GM12891 (cell line): Measurements from ENCODE around the gene SLC44A3.

Source experiments
- DNase-seq: peaks from one replicate; pipeline ENCODE4 v3.0.0; 2011; ENCODE audit warnings: low spot score; ENCODE audit not compliant: insufficient read length
- FAIRE-seq: peaks from 2 replicates; lab custom pipeline; 2011; peaks lifted over from hg19 to GRCh38; lab: Jason Lieb, UNC
- PAX5 ChIP-seq: IDR thresholded peaks from 2 replicates; pipeline ENCODE4 v1.6.1; 2011; ENCODE audit warnings: low read length, moderate library complexity, mild to moderate bottlenecking; ENCODE audit not compliant: insufficient read depth, severe bottlenecking
- POLR2A ChIP-seq: IDR thresholded peaks from 2 replicates; pipeline ENCODE4 v1.6.1; 2011; ENCODE audit warnings: low read depth, low read length, control low read depth
- POLR2AphosphoS5 ChIP-seq: IDR thresholded peaks from 2 replicates; pipeline ENCODE4 v1.6.1; 2011; ENCODE audit warnings: low read depth, low read length, control low read depth
- POU2F2 ChIP-seq: IDR thresholded peaks from 2 replicates; pipeline ENCODE4 v1.6.1; 2011; ENCODE audit warnings: low read depth, mild to moderate bottlenecking, control low read depth, low read length, moderate library complexity
- SPI1 ChIP-seq: IDR thresholded peaks from 2 replicates; pipeline ENCODE4 v1.6.1; 2011; ENCODE audit warnings: low read depth, low read length, control low read depth
- TAF1 ChIP-seq: IDR thresholded peaks from 2 replicates; pipeline ENCODE4 v1.6.1; 2011; ENCODE audit warnings: low read depth, low read length, control low read depth

The SLC44A3 gene

DNA sequence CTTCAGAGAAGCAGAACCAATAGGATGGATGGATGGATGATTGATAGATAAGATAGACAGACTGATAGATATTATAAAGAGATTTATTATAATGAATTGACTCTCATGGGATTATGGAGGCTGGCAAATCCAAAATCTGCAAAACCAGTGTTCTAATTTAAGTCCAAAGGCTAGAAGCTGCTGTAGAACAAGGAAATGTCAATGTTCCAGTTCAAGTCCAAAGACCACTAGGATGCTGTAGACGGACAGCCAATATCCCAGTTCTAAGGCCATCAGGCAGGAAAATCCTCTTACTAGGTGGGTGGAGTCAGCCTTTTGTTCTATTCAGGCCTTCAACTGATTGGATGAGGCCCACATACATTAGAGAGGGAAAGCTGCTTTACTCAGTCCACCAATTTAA lies 4.1 kb upstream of the SLC44A3 start:
- no peak for TF ChIP-seq POLR2AphosphoS5
- TF ChIP-seq SPI1 = no peak
- TF ChIP-seq POLR2A = no peak
- TF ChIP-seq PAX5 = no peak
- TF ChIP-seq POU2F2 = no peak
- no peak for TF ChIP-seq TAF1
- DNase-seq (no peak), FAIRE-seq (no peak)

DNA sequence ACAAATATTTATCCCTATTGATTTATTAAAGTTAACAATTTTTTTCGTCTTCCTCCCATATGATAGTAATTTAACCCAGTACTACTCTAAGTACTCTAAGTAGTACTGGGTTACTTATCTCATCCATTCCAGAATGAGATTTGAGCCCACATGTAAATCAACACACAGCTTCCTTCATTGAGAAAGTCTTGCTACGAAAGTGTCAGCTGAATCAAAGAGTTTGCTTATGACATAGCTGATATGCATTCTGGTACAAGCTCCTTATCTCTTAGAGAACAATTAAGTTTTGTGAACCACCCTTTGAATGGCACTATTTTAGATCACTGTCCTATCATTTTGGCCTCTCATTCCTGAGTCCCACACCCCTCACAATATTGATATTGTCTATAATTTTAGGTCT lies 2.4 kb upstream of the SLC44A3 start:
- FAIRE-seq (no peak), DNase-seq (no peak)

DNA sequence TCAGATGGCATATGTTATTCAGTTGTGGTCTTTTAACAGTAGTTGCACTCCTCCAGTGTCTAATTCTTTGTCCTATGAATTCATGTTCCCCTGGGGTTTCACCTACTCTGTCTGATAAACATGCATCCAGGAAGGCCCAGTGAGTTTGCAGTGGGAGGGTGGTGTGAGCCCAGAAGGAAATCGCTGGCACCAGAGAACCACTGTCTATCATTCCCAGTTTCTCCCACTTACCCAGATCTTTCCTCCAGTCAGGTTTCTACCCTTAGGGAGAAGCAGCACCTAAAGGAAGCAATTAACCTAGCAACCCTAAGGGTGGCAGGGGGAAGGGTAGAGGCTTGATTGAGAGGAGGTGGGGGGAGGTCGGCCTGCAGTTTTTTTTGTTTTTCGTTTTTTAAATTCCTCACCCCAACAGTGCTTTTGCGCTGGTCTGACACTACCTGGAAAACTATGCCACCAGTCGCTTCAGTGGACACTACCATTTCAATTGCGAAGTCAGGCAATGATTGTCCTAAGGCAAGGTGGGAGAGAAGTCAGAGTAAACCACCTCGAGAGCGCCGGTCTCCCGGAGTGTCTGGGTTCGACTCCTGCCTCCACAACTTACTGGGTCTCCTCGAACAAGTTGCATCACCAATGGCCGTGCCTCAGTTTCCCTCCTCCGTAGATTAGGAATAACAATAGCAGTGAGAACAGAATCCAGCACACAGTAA lies 766 bp upstream of the SLC44A3 start:
- DNase-seq (no peak), FAIRE-seq (no peak)
- no peak for TF ChIP-seq POLR2AphosphoS5
- TF ChIP-seq SPI1 = no peak
- TF ChIP-seq TAF1 = no peak
- no peak for TF ChIP-seq POU2F2
- TF ChIP-seq PAX5 = no peak
- no peak for TF ChIP-seq POLR2A

More for the DNA sequence above, 2.4 kb upstream of the SLC44A3 start:
- TF ChIP-seq SPI1 (no peak), POU2F2 (no peak), POLR2A (no peak), POLR2AphosphoS5 (no peak), PAX5 (no peak), TAF1 (no peak)

DNA sequence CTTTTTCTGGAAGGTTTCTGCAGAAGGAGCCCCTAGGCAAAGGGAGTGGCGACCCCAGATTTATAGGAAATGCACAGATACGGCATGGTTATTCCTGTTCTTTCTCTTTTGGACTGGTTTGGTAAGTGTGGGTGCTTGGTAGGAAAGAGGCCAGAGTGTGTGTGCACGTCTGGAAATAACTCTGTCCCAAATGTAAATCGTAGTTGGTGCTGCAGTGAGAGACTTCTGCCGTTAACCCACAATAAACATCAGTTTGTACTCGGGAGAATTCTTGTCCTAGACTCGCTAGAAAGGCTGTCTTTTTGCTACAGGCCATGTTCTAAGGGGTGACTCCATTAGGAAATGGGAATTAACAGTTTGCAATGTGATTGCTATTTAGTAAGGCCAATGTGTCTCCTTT lies 779 bp downstream of the SLC44A3 start:
- TF ChIP-seq POLR2A (no peak), POLR2AphosphoS5 (no peak), POU2F2 (no peak), TAF1 (no peak), PAX5 (no peak), SPI1 (no peak)
- FAIRE-seq = no peak
- DNase-seq = no peak

DNA sequence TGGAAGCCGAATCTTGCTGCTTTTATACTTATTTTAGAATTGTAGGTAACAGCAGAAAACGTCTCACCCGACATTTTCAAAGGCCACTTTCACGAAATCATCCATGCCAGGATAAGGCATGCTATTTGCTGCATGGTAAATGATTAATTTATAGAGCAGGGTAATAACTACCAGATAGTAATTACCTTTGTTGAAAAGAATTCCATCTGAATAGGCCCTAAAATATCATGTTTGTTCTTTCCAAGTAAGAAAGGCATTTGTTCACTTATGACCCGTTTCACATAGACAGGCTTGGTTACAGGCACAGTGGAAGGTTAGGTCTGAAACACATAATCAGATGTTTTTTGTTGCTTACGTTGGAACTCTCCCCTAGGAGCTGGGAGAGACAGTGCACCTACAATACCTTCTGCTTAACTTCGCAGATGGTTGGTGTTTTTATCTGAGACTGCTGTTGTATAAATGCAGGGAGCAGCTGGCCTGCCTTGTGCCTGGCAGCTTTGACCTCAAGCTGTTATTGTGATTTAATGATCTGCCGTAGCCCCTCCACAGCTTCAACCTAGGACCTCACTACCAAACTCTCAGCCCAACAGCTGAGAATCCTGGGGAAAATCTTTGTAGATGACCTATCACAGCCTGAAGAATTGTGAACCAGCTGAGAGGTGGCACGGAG lies 1.6 kb downstream of the SLC44A3 start:
- FAIRE-seq (no peak), DNase-seq (no peak)
- TF ChIP-seq TAF1 (no peak), PAX5 (no peak), POLR2A (no peak), POLR2AphosphoS5 (no peak), POU2F2 (no peak), SPI1 (no peak)

DNA sequence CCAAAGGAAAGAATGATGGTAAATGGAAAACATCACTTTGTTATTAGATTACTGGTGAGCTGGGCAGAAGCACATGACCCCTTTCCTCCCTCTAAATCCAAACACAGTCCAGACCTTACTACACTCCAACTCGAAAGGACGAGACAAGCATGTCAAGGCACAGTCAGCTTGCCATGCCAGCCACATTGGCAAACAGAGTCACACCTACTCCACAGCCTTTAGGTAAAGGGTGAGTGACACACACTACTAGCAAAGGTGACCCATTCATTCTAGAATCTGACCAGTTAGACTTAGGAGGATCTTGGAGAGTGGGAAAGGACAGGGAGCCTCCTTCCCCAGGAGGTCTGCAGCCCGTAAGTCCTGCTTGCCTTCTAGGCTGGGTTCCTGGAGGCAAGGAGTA lies 3.0 kb downstream of the SLC44A3 start:
- DNase-seq (no peak), FAIRE-seq (no peak)
- TF ChIP-seq POLR2A = no peak
- no peak for TF ChIP-seq POU2F2
- no peak for TF ChIP-seq TAF1
- no peak for TF ChIP-seq SPI1
- no peak for TF ChIP-seq PAX5
- TF ChIP-seq POLR2AphosphoS5 = no peak

DNA sequence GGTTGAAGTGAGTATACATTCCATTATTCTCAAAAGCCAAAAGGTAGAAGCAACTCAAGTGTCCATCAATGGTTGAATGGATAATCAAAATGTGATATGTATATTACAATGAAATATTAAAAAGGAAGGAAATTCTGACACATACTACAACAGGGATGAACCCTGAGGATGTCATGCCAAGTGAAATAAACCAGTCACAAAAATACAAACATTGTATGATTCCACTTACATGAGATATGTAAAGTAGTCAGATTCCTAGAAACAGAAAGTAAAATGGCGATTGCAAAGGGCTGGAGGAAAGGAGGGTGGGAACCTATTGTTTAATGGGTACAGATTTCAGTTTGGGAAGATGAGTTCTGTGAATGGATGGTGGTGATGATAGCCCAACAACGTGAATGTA lies 5.8 kb downstream of the SLC44A3 start:
- FAIRE-seq (no peak), DNase-seq (no peak)
- no peak for TF ChIP-seq TAF1
- no peak for TF ChIP-seq POU2F2
- no peak for TF ChIP-seq POLR2A
- TF ChIP-seq PAX5 = no peak
- no peak for TF ChIP-seq SPI1
- TF ChIP-seq POLR2AphosphoS5 = no peak

DNA sequence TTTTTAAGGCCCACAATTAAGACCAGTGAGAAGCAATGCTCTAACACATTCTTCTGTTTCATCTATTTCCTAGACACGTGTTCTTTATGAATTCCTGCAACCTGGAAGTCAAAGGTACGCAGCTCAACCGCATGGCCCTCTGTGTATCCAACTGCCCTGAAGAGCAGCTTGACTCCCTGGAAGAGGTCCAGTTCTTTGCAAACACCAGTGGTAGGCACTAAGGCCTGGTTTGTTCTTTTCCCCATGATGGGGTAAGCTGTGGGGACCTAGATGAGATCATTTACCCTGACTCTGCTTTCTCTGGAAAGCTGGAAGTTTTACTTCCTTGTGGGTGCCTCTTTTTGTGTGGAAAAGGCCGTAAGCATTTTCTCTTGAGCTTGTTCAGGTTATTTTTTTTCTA lies 7.3 kb downstream of the SLC44A3 start:
- FAIRE-seq (no peak), DNase-seq (no peak)
- TF ChIP-seq POLR2A (no peak), SPI1 (no peak), TAF1 (no peak), PAX5 (no peak), POLR2AphosphoS5 (no peak), POU2F2 (no peak)

DNA sequence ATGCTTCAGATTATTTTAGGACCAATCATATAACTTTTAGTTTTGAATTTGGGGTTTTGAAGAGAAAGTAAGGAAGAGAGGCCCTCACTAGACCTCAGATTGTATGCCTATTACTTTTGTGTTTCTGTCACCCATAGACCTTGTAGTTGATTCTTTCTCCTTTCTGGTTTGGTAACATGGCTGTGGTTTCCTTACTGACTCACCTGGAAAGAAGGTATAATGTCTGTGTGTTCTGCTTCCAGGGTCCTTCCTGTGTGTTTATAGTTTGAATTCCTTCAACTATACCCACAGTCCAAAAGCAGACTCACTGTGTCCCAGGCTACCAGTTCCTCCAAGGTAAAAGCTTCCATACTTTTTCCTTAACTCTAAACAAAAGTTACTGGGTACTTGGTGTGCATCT lies 8.1 kb downstream of the SLC44A3 start:
- TF ChIP-seq POLR2A (no peak), PAX5 (no peak), SPI1 (no peak), POU2F2 (no peak), POLR2AphosphoS5 (no peak), TAF1 (no peak)

DNA sequence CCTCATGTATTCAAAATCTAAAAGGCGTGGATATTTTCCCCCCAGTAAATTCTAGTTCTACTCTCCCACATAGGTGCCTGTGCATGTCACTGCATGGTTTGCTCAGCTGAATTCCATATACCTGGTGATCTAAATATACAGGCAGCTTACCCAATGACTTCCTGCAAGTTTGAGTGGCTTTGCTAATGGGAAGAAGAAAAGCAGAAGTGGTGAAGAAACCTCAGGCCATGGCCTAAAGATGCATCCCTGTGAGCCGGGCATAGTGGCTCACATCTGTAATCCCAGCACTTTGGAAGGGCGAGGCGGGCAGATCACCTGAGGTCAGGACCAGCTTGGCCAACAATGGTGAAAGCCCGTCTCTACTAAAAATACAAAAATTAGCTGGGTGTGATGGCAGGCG lies 11.5 kb downstream of the SLC44A3 start:
- DNase-seq (no peak), FAIRE-seq (no peak)
- TF ChIP-seq SPI1 = peak; percentile 78
- no peak for TF ChIP-seq TAF1

More for the DNA sequence above, 8.1 kb downstream of the SLC44A3 start:
- DNase-seq = no peak
- no peak for FAIRE-seq
